Activated CD4-positive, alpha-beta T cell treated with anti-CD3 and anti-CD28 coated beads, Interleukin-2, Interleukin-6, amounts not matched to agents 100 ng/mL and 50 ng/mL, durations not matched to agents 16 hours and 8 hours (primary cell): ENCODE results near the gene ZNF148.

Experiments used
- DNase-seq: peaks from one replicate; pipeline ENCODE4 v3.0.0-alpha.2; 2020

ZNF148 gene

GRCh38 chr3:125280668-125281361 is 94.3 kb downstream of the ZNF148 start:
- DNase-seq: no peak

- no peak for DNase-seq
Observed at GRCh38 chr3:125278155-125278554, 97.0 kb downstream of the ZNF148 start.

GRCh38 chr3:125271127-125271526 is 104.0 kb downstream of the ZNF148 start:
- no peak for DNase-seq

GRCh38 chr3:125267460-125267859 is 107.7 kb downstream of the ZNF148 start:
- DNase-seq: no peak

GRCh38 chr3:125266971-125267370 is 108.2 kb downstream of the ZNF148 start:
- no peak for DNase-seq

- no peak for DNase-seq
Observed at GRCh38 chr3:125262161-125262560, 113.0 kb downstream of the ZNF148 start.

GRCh38 chr3:125261031-125261430 is 114.1 kb downstream of the ZNF148 start:
- no peak for DNase-seq

- no peak for DNase-seq
Observed at GRCh38 chr3:125260158-125260557, 115.0 kb downstream of the ZNF148 start.

GRCh38 chr3:125257536-125257935 is 117.6 kb downstream of the ZNF148 start:
- DNase-seq: no peak

- DNase-seq: no peak
Observed at GRCh38 chr3:125256675-125257074, 118.5 kb downstream of the ZNF148 start.

GRCh38 chr3:125250973-125251372 is 124.2 kb downstream of the ZNF148 start:
- DNase-seq: no peak

GRCh38 chr3:125246237-125246636 is 128.9 kb downstream of the ZNF148 start:
- DNase-seq: no peak

- no peak for DNase-seq
Observed at GRCh38 chr3:125245521-125245920, 129.6 kb downstream of the ZNF148 start.

- DNase-seq: no peak
Observed at GRCh38 chr3:125240496-125240895, 134.6 kb downstream of the ZNF148 start.

- no peak for DNase-seq
Observed at GRCh38 chr3:125239266-125239665, 135.9 kb downstream of the ZNF148 start.

GRCh38 chr3:125238759-125239158 is 136.4 kb downstream of the ZNF148 start:
- DNase-seq: no peak

GRCh38 chr3:125236331-125236903 is 138.7 kb downstream of the ZNF148 start:
- no peak for DNase-seq

GRCh38 chr3:125234831-125235230 is 140.3 kb downstream of the ZNF148 start:
- no peak for DNase-seq

- DNase-seq: peak; percentile 51
Observed at GRCh38 chr3:125232401-125232800, 142.7 kb downstream of the ZNF148 start.

GRCh38 chr3:125231895-125232294 is 143.2 kb downstream of the ZNF148 start:
- DNase-seq: peak; percentile 48

- no peak for DNase-seq
Observed at GRCh38 chr3:125229707-125230106, 145.4 kb downstream of the ZNF148 start.

- DNase-seq: no peak
Observed at GRCh38 chr3:125229168-125229567, 146.0 kb downstream of the ZNF148 start.

- DNase-seq: no peak
Observed at GRCh38 chr3:125221831-125222230, 153.3 kb downstream of the ZNF148 start.

GRCh38 chr3:125220727-125221429 is 154.2 kb downstream of the ZNF148 start:
- DNase-seq: no peak
